Suppressor macrophage treated with lipopolysaccharide for 4 hours (primary cell): ENCODE results near the gene LMAN1L.
"Not testable (repeated sequence)": the region's sequence is repeated elsewhere in the genome, so short reads cannot be mapped to it uniquely, and the experiment has no call there.

Experiments
- DNase-seq: peaks from one replicate; pipeline ENCODE4 v3.0.0-alpha.2; 2020

The LMAN1L gene

GRCh38 chr15:74782259-74783071 is 30.2 kb upstream of the LMAN1L start:
- peak; percentile 68 for DNase-seq

- peak; percentile 72 for DNase-seq
Observed at GRCh38 chr15:74783072-74783807, 29.4 kb upstream of the LMAN1L start.

GRCh38 chr15:74783808-74784175 is 28.8 kb upstream of the LMAN1L start:
- DNase-seq = no peak

- peak; percentile 93 for DNase-seq
Observed at GRCh38 chr15:74784426-74785193, 28.0 kb upstream of the LMAN1L start.

- no peak for DNase-seq
Observed at GRCh38 chr15:74785194-74786032, 27.2 kb upstream of the LMAN1L start.

GRCh38 chr15:74786081-74786480 is 26.6 kb upstream of the LMAN1L start:
- DNase-seq = not testable (repeated sequence)

GRCh38 chr15:74786551-74787165 is 26.0 kb upstream of the LMAN1L start:
- DNase-seq = peak; percentile 83

GRCh38 chr15:74787251-74788041 is 25.2 kb upstream of the LMAN1L start:
- peak; percentile 95 for DNase-seq

GRCh38 chr15:74788042-74788682 is 24.5 kb upstream of the LMAN1L start:
- peak; percentile 48 for DNase-seq

- no peak for DNase-seq
Observed at GRCh38 chr15:74788683-74789151, 23.9 kb upstream of the LMAN1L start.

- DNase-seq = no peak
Observed at GRCh38 chr15:74789171-74789631, 23.4 kb upstream of the LMAN1L start.

GRCh38 chr15:74789741-74790079 is 22.9 kb upstream of the LMAN1L start:
- no peak for DNase-seq

- peak; percentile 73 for DNase-seq
Observed at GRCh38 chr15:74790080-74790916, 22.3 kb upstream of the LMAN1L start.

- no peak for DNase-seq
Observed at GRCh38 chr15:74791007-74791406, 21.6 kb upstream of the LMAN1L start.

GRCh38 chr15:74791667-74792066 is 21.0 kb upstream of the LMAN1L start:
- no peak for DNase-seq

- DNase-seq = peak; percentile 21
Observed at GRCh38 chr15:74792227-74793016, 20.2 kb upstream of the LMAN1L start.

- peak; percentile 67 for DNase-seq
Observed at GRCh38 chr15:74793135-74794028, 19.3 kb upstream of the LMAN1L start.
